K562 (cell line): Measurements from ENCODE around the gene FAM200A. TPM values are rescaled to one million over a fixed set of nuclear protein-coding genes. Genes with fewer than 3 reads are reported as not detected.

Experiments
- ATAC-seq: fragments of 200-7000 bp; cut with Tn5 transposase; 3 replicates; pipeline ENCODE4 v1.9.1; 2020; ENCODE audit warnings: moderate library complexity
- BruUV-seq: library from RNA; stranded (reverse); fragments of 400-500 nt; replicated peaks from 2 replicates; lab custom pipeline; 2021; lab: Mats Ljungman, UMichigan
- CTCF ChIA-PET: fragments of 300-600 bp; formaldehyde crosslinking; extraction: SDS; loops from one replicate; lab custom pipeline; 2021; ENCODE audit warnings: low intra/inter-chr PET ratio; lab: Yijun Ruan, JAX
- POLR2A ChIA-PET: fragments of 300-600, 350-650 bp; sonication (Branson Sonifier 250); formaldehyde crosslinking; extraction: SDS; loops from one replicate; lab custom pipeline; 2021; ENCODE audit warnings: antibody characterized with exemption, inconsistent platforms; lab: Yijun Ruan, JAX
- DNase-seq, 4 experiments: peaks; one replicate each; pipeline versions ENCODE4 v3.0.0 to v3.0.0-alpha.2; 2011 to 2018; ENCODE audit warnings: low spot score in 3 of 4, mixed read lengths in 3 of 4; ENCODE audit errors: extremely low read depth in 1 of 4
- FAIRE-seq: peaks from 2 replicates; lab custom pipeline; 2011; peaks lifted over from hg19 to GRCh38; lab: Jason Lieb, UNC
- H2AFZ ChIP-seq: 2 replicates; pipeline ENCODE4 v1.6.0; 2011; ENCODE audit warnings: low read depth, low read length, control low read depth, inconsistent platforms
- H3K27ac ChIP-seq: fragments of 200-600 bp; 3 replicates; pipeline ENCODE4 v1.8.0; 2011; ENCODE audit warnings: low read depth, mild to moderate bottlenecking, control low read depth, inconsistent platforms, low read length, moderate library complexity, mixed read lengths; ENCODE audit errors: extremely low read depth
- H3K27me3 ChIP-seq, 2 experiments: fragments of 300-600 bp in 1 of 2; 2 replicates in 1 of 2; 3 replicates in 1 of 2; pipeline versions ENCODE4 v1.6.0 to v1.8.0; 2011; ENCODE audit warnings: inconsistent platforms in 2 of 2, low read length in 2 of 2, mild to moderate bottlenecking in 1 of 2, mixed read lengths in 1 of 2, moderate library complexity in 1 of 2; ENCODE audit not compliant: control insufficient read depth in 2 of 2, insufficient read depth in 2 of 2
- H3K36me3 ChIP-seq: fragments of 300-600 bp; 3 replicates; pipeline ENCODE4 v1.8.0; 2011; ENCODE audit warnings: mild to moderate bottlenecking, low read length, inconsistent platforms; ENCODE audit not compliant: control insufficient read depth, insufficient read depth
- H3K4me1 ChIP-seq, 2 experiments: fragments of 200-600 bp in 1 of 2; replicated peaks in 1 of 2; 2 replicates in 1 of 2; 3 replicates in 1 of 2; pipeline versions ENCODE4 v1.5.1 to v1.8.0; 2011; ENCODE audit warnings: inconsistent platforms in 2 of 2, low read length in 2 of 2, mild to moderate bottlenecking in 1 of 2, mixed read lengths in 1 of 2, moderate library complexity in 1 of 2; ENCODE audit not compliant: control insufficient read depth in 2 of 2, insufficient read depth in 2 of 2
- H3K4me2 ChIP-seq: 2 replicates; pipeline ENCODE4 v1.6.1; 2011; ENCODE audit warnings: low read length, control low read depth, inconsistent platforms, mixed read lengths; ENCODE audit not compliant: insufficient read depth
- H3K4me3 ChIP-seq: fragments of 200-600 bp; sonication (generic), shearing (Covaris generic); 2 replicates; pipeline ENCODE4 v1.5.1; 2016; ENCODE audit warnings: control low read depth, inconsistent platforms
- H3K79me2 ChIP-seq: fragments of 200-600 bp; 3 replicates; pipeline ENCODE4 v1.8.0; 2011; ENCODE audit warnings: low read length, inconsistent platforms; ENCODE audit not compliant: control insufficient read depth, insufficient read depth
- H3K9ac ChIP-seq, 2 experiments: 2 replicates each; pipeline versions ENCODE4 v1.6.0 to v1.6.1; 2011; ENCODE audit warnings: low read depth in 2 of 2, low read length in 2 of 2, control low read depth in 1 of 2, inconsistent platforms in 1 of 2, mild to moderate bottlenecking in 1 of 2, mixed read lengths in 1 of 2; ENCODE audit not compliant: insufficient read depth in 1 of 2
- H3K9me1 ChIP-seq: one replicate; pipeline ENCODE4 v1.6.0; 2011; ENCODE audit warnings: inconsistent platforms, mild to moderate bottlenecking, low read length, moderate library complexity; ENCODE audit not compliant: control insufficient read depth, insufficient read depth
- H3K9me3 ChIP-seq: replicated peaks from 2 replicates; pipeline ENCODE4 v1.5.1; 2011; ENCODE audit warnings: low read depth, low read length, inconsistent platforms; ENCODE audit not compliant: control insufficient read depth, insufficient read depth
- H4K20me1 ChIP-seq: replicated peaks from 2 replicates; pipeline ENCODE4 v1.6.1; 2011; ENCODE audit warnings: low read length, inconsistent platforms, mixed read lengths; ENCODE audit not compliant: control insufficient read depth, insufficient read depth
- ARID3A ChIP-seq: IDR thresholded peaks from 2 replicates; pipeline ENCODE4 v1.6.1; 2012; ENCODE audit warnings: low read depth, low read length, improper control_type of control experiment, borderline replicate concordance
- BHLHE40 ChIP-seq: IDR thresholded peaks from 2 replicates; pipeline ENCODE4 v1.6.1; 2011; ENCODE audit warnings: low read length, improper control_type of control experiment
- WGBS: fragments of 100-300 bp; shearing (Covaris generic); methylation state at CpG from one replicate; pipeline ENCODE4 v1.1.6; 2016; ENCODE audit warnings: low coverage, mixed read lengths; ENCODE audit not compliant: insufficient coverage; ENCODE audit errors: missing lambda C conversion rate; 5-methylcytosine and 5-hydroxymethylcytosine counted together
- in situ Hi-C: fragments of 300-500 bp; cut with MboI; formaldehyde crosslinking; loops from 4 replicates; pipeline ENCODE4 v1.15.0; 2018; ENCODE audit warnings: inconsistent platforms, mixed read lengths
- intact Hi-C: fragments of 100-400 bp; cut with micrococcal nuclease; formaldehyde crosslinking; loops from 2 replicates; pipeline ENCODE4 v1.14.2; 2022
- polyA plus RNA-seq, 8 experiments: library from polyadenylated mRNA; depleted of rRNA in 4 of 8; stranded (reverse) in 5 of 8; unstranded in 3 of 8; fragments of >200 nt; fragmentation: Nextera tagmentation in 2 of 8; fragmentation: Illumina TruSeq in 1 of 8; extraction: Ambion mirVana in 2 of 8; extraction: Trizol in 1 of 8; gene quantifications; 2 replicates each; pipeline versions ENCODE4 v1.2.1 to v1.2.3, GENCODE V29; 2011 to 2014; ENCODE audit warnings: inconsistent platforms in 1 of 8, missing spikeins in 1 of 8
- total RNA-seq, 7 experiments: library from RNA; depleted of rRNA in 6 of 7; stranded (reverse); fragments of >200 nt in 6 of 7; fragmentation: Illumina TruSeq in 2 of 7; extraction: Trizol in 2 of 7; gene quantifications; 2 replicates each; pipeline versions ENCODE4 v1.2.1 to v1.2.3, GENCODE V29; 2011 to 2021; ENCODE audit warnings: low replicate concordance in 1 of 7
- TF ChIP-seq, protein P1 (sequence below): sonication (generic); formaldehyde crosslinking; IDR thresholded peaks from 2 replicates; pipeline ENCODE4 v1.8.1; 2023; ENCODE audit warnings: mild to moderate bottlenecking, missing genetic modification reagents

FAM200A gene
- total and polyA plus RNA-seq, 9 of the 15 experiments (the other 6 are each of a cell fraction or from before 2014, with no cell fraction given), result 3.3 to 11.2 (median 8.3) TPM

DNA sequence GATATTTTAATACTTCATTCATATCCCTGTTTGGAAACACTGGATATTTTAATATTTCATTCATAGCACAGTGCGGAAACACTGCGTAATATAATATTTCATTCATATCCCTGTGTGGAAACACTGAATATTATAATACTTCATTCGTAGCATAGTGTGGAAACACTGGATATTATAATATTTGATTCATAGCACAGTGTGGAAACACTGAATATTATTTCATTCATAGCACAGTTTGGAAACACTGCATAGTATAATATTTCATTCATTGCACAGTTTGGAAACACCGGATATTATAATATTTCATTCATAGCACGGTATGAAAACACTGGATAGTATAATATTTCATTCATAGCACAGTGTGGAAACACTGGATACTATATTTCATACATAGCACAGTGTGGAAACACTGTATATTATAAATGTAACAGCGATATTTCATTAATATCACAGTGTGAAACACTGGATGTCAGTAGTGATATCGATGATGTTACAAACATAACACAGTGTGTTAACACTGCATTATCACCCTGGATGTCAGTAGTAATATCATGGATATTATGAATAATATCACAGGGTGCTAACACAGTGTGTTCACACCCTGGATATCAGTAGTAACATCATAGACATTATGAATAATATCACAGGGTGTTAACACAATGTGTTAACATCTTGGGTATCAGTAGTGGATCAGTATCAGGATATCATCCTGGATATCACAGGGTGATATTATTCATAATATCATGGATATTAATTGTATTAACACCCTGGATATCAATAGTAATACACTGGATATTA lies 43.2 kb upstream of the FAM200A start:
- no peaks in the 10 kb centered on the region for H3K9me1 ChIP-seq
- in situ Hi-C loops (no loop called here), intact Hi-C loops (no loop called here)
- no TSS peak for BruUV-seq
- WGBS, result 26% methylated on average over 7 of the region's 7 CpGs
- DNase-seq (no peak), ATAC-seq (no peak), FAIRE-seq (no peak)
- no peak overlapping the region for H2AFZ ChIP-seq
- H3K9ac ChIP-seq, result no peak overlapping the region
- CTCF ChIA-PET, result no interaction called here
- no peaks in the 10 kb centered on the region for H3K9me3 ChIP-seq
- H3K36me3 ChIP-seq, result no peaks in the 10 kb centered on the region
- H3K4me3 ChIP-seq, result no peak overlapping the region
- no peak overlapping the region for H3K4me2 ChIP-seq
- TF ChIP-seq ARID3A (peak; percentile 4; the same call in 1 of the 2 replicates), BHLHE40 (no peak)
- TF ChIP-seq, protein P1, sequence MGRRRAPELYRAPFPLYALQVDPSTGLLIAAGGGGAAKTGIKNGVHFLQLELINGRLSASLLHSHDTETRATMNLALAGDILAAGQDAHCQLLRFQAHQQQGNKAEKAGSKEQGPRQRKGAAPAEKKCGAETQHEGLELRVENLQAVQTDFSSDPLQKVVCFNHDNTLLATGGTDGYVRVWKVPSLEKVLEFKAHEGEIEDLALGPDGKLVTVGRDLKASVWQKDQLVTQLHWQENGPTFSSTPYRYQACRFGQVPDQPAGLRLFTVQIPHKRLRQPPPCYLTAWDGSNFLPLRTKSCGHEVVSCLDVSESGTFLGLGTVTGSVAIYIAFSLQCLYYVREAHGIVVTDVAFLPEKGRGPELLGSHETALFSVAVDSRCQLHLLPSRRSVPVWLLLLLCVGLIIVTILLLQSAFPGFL, result no peak
- H3K27me3 ChIP-seq, result no peaks in the 10 kb centered on the region
- no peak overlapping the region for H3K27ac ChIP-seq
- no peaks in the 10 kb centered on the region for H4K20me1 ChIP-seq
- no peaks in the 10 kb centered on the region for H3K79me2 ChIP-seq
- H3K4me1 ChIP-seq, result peaks cover 0 to 11% of the 10 kb centered on the region in 2 experiments; a peak in 3 of 5 replicates
- POLR2A ChIA-PET, result no interaction called here
